Inferior parietal cortex (tissue), 1 donor: Measurements from ENCODE around the gene IGFL2.
"Not testable (repeated sequence)": the region's sequence is repeated elsewhere in the genome, so short reads cannot be mapped to it uniquely, and the experiment has no call there.

ENCODE experiments used
- DNase-seq: peaks from one replicate; pipeline ENCODE4 v3.0.0-alpha.2; 2016; ENCODE audit errors: extremely low spot score

Gene IGFL2

DNA sequence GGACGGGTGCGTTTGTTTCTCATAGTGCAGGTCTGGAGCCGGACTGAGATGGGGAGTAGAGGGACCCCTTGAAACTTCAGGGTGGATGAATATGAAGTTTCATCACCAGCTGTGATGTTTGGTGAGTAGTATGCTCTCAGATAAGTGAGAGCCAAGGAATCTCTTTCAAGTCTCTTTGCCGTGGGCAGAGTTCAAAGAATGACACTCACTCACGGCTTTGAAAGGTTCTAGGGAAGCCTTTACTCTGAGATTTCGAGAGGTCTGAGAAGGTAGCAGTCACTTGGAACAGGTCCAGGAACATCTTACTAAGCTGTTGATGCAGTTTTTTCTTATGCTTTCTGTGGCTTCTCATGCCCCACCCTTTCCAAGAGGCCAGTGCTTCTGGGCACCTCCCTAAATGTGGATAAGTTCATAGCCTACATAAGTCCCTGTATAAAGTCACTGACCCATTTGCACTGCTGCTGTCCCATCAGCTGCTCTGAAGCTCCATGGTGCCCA lies at the start of gene IGFL2:
Gene IGFL2 (plus strand): TSS at position 448 of the 498 bp plus-strand sequence. CDS start 41 bp downstream, at position 489.
- DNase-seq, result no peak

DNA sequence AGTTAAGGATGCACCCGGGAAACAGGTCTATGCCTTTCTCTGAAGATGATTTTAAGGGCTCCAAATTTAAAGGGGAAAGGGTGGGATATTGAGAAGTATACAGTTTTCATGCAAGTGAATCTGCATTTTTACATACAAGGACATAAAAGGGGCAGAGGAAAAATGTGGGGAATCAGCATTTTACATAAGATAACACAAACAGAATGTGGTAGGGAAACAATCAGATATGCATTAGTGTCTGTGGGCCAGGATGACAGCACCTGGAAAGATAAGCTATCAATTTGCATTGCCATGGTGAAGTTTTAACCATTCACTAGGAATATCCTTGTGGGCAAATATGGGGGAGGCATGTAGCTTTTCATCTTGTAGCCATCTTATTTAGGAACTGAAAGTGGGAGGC lies 47.7 kb upstream of the IGFL2 start:
- DNase-seq, result no peak

DNA sequence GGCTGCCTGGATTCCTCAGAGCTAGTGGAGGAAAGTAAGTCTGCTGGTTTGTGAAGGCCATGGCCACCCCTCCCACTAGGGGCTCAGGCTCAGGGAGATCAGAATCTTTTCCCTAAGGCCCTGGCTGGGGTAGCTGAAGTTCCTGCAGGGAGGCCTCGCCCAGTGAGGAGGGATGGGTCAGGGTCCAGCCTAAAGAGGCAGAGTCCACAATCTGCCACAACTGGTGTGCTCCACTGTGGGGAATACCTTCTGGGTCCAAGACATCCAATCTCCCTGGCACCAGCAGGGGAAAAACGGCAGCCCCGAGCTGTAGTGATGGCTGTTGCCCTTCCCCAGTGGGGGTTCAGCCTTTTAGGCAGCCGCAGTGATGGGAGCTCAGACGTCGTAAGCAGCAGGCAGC lies 46.7 kb upstream of the IGFL2 start:
- DNase-seq, result no peak

DNA sequence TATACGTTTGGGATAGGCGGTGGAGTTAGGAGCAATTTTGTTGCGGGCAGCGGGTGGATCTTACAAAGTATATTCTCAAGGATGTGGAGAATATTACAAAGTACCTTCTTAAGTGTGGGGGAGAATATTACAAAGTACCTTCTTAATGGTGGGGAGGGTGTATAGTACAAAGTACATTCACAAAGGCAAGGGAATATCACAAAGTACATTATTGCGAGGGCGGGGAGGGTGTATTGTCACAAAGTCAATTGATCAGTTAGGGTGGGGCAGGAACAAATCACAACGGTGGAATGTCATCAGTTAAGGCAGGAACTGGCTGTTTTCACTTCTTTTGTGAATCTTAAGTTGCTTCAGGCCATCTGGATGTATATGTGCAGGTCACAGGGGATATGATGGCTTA lies 45.7 kb upstream of the IGFL2 start:
- not testable (repeated sequence) for DNase-seq

DNA sequence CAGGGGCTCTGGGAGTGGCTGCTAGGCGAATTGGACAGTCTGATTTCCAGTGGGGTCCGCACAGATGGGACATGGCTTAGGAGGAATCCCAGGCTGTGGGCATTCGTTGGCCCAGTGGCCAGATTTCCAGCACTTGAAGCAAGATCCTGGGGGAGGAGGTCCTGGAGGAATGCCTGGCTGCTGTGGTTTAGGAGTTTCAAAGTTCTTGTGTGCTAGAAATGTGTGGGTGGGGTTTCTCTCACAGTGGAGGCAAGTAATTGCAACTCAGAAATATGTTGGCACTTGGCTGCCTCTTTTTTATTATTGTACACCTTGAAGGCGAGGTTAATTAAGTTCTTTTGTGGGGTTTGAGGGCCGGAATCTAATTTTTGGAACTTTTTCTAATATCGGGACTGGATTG lies 40.7 kb upstream of the IGFL2 start:
- DNase-seq, result no peak

DNA sequence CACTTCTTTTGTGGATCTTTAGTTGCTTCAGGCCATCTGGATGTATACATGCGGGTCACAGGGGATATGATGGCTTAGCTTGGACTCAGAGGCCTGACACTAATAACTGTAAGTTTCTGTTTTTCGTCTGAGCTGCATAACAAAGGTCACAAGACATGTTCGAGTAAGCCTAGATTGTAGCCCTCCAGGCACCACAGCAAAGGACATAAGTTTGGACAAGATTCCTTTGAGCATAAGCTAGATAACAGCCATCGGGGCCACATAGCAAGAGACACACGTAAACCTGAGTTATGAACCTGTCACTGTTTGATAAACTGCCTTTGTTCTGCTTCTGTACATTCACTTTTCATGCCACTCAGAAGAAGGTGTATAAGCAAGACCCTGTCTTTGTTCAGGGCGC lies 38.2 kb upstream of the IGFL2 start:
- DNase-seq, result no peak

DNA sequence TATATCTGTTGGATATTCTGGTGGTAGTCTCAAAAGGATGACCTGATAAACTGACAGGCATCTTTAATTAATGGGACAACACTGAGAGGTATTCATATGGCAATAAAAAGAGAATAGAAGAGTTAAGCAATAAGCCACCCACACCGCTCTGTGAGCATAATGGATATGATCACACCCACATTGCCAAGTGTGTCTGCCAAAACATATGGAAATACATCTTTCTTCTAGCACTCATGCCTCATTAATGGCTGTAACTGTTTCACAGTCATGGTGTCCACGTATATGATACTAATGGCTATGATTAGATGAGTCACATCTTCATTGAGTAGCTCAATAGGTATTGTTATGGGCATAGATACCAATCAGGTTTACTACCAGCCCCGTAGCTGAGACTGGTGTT lies 36.7 kb upstream of the IGFL2 start:
- DNase-seq, result no peak

DNA sequence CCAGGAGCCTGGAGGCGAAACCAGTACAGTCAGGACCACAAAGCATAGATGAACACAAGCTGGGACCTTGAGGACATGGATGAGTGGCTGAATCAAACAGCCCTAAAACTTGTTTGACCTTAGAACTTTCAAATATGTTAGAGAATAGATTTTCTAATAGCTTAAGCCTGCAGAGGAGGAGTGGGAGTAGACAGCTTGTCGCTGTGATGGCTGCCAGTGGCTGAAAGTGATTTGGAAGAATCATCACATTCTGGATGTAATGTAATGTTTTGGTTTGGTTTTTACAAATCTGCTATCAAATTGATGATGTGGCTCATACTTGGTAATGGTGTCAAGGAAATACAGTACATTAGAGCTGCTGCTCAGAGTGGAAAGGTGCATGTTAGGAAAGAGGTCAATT lies 35.5 kb upstream of the IGFL2 start:
- no peak for DNase-seq

DNA sequence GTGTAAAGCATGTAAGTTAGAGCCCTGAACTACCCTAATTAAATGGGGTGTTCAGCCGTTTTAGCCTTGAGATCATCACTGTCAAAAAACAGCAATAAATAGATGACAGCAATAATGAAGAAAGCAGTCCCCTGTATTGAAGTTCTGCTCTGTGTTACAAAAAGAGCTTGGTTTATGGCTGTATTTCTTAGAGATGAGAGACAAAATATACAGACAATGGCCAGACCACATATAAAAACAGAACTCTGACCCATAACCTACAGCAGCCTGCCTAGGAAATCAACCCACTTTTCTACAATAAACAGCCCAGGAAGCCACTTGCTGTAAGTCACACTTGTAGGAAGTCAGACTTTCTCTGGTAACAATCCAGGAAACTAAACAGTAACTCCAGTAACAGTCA lies 34.3 kb upstream of the IGFL2 start:
- no peak for DNase-seq

DNA sequence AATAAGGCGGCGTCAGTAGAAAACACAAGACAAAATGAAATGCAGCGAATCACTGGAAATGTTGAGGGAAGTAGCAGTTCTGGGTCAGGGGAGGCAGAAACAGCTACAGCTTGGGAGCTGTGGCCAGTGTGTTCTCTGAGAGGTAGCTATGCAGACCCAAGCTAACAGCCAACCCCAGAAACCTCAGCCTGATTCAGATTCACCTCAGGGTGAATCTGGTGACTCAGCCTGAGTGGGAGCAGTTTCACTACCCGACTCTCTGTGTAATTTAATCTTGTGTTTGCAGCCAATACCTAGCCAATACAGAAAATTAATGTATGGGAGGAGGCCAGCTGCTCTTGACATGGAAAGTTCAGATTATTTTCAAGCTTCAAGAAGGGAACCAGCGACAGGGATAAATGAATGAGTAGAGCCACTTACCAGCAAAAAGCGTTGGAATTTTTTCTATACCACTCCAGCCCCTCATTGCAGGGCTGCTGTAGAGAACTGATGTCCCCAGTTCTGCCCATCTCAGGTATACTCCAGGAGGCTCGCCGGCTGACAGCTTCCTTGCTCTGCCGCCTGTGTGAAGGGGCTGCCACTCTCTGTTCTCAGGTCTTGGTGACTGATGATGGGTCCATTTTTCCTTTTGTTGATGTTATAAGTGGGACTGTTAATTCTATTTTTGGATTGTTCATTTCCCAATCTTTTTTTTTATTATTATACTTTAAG lies 32.5 kb upstream of the IGFL2 start:
- no peak for DNase-seq

DNA sequence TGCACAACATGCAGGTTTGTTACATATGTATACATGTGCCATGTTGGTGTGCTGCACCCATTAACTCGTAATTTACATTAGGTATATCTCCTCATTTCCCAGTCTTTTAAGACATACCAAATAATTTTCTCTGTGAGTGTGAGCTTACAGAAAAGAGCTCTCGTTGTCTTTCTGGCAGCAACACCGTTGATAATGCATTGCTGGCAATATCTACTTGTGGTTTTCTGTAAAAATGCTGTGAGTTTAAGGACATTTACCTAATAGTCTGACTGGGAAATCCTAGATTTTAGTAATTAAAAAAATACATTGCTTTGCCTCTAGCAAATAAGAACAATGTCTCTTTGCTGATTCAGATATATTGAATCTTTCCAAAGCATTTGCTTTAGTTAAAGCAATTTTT lies 31.9 kb upstream of the IGFL2 start:
- DNase-seq, result no peak

DNA sequence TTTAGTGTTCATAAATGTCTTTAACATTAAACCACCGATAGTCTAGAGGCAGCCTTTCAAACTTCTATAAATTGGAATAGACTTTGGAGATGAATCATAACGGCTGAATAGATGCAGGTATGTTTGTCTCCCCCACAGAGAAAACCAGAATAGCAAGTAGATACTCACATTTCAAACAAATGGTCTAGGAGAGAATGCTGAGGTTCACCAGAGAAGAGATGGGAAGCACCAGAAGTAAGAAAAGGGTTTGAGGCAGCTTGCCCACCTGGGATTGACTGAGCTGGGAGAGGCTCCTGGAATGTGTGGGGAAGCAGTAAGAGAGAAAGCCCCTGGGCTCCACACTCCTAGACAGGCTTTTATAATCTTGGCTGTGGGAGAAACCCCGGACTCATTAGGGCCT lies 29.9 kb upstream of the IGFL2 start:
- no peak for DNase-seq

DNA sequence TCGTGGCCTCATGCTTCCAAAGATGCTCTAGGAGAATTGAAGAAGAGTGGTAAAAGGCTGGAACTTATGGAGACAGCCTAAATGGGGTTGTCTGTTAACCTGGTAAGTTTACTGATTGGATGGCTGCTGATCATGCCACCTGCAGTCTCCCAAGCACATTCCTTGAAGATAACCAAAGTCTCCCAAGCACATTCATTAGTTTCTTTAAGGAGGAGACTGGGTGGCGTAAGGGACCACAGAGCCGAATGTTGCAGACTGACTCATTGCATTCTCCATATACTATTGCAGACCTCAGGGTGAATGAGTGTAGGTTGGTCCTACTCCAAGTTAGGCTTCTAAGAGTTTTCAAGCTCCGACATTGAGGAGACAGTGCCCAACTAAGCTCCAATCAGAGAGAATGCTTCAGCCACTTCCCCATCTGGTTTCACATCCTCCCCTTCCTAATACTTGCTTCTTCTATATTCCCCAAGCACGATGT lies 23.4 kb upstream of the IGFL2 start, which contains the start of gene IGFL3:
Gene IGFL3 (minus strand): TSS at position 51 of the 478 bp plus-strand sequence. CDS start 39 bp downstream, at position 12.
- no peak for DNase-seq

DNA sequence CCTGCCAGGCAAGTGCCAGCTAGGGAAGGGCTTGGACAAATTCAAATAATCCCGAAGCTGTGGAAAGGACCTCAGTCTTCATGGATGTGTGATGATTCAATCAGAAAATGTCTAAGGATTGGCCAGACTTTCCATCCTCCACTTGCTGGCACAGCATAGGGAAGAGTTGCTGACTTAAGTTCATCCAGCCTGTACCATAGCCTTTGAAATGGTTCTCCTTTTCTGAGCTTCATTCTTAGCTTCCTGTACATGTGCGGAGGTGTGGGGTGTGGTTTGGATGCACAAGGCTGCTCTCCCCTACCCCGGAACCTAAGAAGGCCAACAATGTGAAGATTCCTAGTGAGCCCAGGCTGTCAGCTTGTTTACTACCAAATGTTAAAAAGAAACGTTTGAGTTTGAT lies 22.6 kb upstream of the IGFL2 start:
- DNase-seq, result no peak

DNA sequence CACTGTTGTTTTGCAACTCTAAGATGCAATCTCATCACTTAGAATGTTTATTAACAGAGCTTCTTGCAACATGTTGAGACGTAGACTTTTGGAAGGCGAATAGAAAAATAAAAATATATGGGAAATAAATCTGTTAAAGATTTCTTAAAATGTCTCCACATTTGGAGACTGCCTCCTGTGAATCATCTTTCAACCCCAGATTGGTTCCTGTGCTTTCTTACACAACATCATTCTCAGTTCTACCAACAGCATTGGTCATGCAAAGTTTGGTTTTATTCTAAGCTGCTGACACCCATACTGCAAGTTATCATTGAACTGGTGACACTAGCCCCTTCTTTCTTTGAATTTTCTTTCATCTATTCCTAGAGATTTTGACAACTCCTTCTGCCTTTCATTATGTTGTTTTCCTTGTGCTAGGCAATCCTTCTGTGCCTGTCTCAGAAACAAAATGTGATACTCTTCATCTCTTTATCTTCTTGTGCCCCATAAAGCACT lies 21.9 kb upstream of the IGFL2 start:
- no peak for DNase-seq

DNA sequence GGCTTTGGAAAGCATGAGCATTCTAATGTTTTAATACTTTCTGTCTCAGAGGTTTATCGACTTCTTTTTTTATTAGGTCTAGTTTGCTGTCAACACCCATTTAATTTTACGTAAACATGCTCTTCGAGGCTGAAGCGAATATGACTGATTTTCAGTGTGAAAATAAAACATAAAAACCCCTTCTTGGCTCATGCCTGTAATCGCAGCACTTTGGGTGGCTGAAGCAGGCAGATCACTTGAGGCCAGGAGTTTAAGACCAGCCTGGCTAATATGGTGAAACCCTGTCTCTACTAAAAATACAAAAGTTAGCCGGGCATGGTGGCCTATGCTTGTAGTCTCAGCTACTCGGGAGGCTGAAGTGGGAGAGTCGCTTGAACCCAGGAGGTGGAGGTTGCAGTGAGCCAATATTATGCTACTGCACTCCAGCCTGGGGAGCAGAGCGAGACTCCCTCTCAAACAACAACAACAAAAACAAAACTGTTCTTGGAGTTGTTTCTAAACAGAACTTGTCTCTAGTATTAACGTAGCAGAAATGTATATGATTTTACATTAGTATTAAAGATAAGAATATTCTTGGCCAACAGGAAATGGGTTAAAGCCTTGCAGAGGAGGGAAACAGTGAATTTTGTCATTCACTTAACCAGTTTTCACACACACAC lies 16.4 kb upstream of the IGFL2 start:
- no peak for DNase-seq

DNA sequence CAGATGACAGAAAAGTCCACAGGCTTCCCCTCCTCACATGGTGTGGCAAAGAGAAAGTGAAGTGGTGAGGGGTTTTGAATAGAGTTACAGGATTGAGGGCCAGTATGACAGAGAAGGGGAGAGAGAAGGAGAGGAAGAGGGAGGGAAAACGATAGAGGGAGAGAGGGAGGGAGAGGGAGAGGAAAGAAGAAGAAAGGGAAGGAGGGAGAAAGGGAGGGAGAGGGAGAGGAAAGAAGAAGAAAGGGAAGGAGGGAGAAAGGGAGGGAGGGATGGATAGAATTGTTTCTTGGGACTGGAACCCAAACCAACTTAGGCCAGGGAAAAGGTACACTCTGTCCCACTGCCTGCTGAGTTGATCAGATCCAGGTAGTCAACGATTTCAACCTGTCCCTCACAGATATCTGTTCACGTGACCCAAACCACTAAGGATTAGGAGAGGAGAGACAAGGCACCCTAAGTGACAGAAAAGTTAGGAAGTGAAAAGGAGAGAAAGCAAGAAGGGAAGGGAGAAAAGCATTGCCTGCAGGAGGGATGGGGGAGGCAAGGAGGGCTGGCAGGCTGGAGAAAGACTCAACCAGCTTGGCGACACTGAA lies 15.4 kb upstream of the IGFL2 start:
- DNase-seq, result no peak

DNA sequence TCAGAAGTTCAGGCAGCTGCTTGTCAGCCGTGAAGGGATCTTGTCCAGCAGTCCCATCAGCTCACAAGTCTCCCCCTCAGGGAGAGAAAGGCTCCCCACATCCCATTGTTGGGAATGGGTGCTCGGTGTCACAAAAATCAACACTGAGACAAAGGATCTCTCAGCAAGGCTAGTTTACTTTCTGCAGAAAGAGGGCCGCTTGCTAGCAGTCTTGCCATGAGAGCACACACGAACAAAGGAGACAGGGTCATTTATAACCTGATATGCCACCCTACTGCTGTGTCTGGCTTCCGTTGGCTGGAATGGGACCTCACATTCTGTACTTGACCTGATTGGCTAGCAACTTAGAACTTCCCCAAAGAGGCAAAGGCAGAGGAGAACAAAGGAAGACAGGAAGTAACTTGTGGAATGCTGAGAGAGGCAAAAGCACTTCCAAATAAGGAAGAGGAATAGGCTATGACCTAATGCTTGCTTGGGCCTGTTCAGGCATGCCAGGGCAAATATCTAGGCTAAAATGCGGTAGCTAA lies 14.9 kb upstream of the IGFL2 start:
- DNase-seq, result peak; percentile 39

DNA sequence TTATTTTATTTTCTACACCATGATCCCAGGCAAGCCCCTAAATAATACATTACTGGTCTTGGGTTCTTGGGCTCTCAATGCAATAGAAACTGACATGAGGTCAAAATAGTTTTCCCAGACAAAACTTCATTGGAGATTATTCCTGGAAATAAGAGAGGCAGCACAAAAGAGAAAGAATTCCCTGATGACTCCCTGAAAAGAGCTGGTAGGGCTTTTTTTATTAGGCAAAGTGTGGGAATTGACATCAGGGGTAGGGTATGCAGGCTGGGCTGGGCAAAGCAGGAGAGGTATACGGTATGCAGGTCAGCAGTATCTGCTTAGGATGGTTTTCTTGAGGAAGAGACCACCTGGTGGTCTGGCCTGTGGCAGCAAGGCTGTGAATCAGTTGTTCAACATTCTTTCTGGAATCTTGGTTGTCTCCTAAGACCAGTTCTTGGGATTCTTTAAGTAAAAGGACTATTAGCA lies 14.2 kb upstream of the IGFL2 start:
- DNase-seq, result no peak

DNA sequence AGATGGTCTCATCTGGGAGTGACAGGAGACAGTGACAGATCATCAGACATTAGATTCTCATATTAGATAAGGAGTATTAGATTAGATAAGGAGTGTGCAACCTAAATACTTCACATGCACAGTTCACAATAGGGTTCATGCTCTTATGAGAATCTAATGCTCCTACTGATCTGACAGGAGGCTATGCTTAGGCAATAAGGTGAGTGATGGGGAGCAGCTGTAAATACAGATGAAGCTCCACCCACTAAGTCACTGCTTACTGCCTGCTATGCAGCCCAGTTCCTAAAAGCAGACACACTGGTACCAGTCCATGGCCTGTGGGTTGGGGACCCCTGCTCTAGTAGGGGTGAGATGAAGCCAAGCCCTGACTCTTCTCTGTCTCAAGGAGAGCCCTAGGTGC lies 13.5 kb upstream of the IGFL2 start:
- no peak for DNase-seq

DNA sequence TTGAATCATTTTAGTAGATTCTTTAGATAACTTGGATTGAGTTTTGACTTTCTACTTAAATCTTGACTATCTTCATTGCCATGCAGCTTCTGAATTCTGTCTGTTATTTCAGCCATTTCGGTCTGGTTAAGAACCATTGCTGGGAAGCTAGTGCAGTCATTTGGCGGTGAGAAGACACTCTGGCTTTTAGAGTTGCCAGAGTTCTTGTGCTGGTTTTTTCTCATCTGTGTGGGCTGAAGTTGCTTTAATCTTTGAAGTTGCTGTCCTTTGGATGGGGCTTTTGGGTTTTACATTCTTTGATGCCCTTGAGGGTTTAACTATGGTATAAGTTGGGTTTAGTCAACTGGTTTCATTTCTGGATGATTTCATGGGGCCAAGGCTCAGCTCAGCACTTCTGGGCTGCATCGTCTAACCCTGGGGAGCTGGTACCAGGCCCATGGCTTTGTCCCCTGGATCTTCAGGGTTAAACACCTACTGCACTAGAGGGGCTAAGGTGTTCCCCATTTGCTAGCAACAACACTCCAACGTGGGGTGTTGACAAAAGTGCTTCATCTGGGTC lies 10.0 kb upstream of the IGFL2 start:
- no peak for DNase-seq

DNA sequence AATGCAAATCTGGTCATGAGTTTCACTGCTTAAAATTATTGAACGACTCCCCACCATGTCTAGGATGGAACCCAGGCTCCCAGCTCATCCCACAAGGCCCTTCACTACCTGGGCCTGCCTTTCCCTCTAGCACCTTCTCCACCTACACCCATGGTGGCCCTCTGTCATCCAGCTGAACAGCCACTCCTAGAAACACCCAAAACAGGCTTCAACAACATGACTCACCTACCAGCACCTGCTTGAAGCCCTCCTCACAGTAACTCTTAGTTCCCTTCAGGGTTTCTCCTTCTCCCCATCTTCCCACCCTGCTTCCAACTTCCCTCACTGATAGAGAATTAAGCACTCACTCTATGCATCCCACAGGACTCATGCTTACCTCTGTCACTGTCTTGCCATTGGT lies 6.6 kb upstream of the IGFL2 start:
- DNase-seq, result no peak
